ENCODE measurements around the gene PNMA6A.
"Not testable (repeated sequence)": the region's sequence is repeated elsewhere in the genome, so short reads cannot be mapped to it uniquely, and the experiment has no call there.

GRCh38 chrX:153104959-153105358, 32.7 kb downstream of the PNMA6A start:
- TF ChIP-seq MAX (IDR thresholded peaks at IDR 0.05; ENCODE audit: low read depth); CHD2 (IDR thresholded peaks at IDR 0.05; ENCODE audit: low read length, partially characterized antibody); USF1 (IDR thresholded peaks at IDR 0.05; ENCODE audit: borderline replicate concordance, low read depth); EP300 (IDR thresholded peaks at IDR 0.05; ENCODE audit: borderline replicate concordance in 1 of 2, low read depth in 1 of 2, low read length in 1 of 2); CTCF (IDR thresholded peaks at IDR 0.05); IRF3 (IDR thresholded peaks at IDR 0.05; ENCODE audit: low read depth, low read length); TEAD4 (IDR thresholded peaks at IDR 0.05; ENCODE audit: borderline replicate concordance, insufficient read depth): not testable (repeated sequence)

Measured in SK-N-SH (cell line).